Transverse colon (tissue), 4 donors: ENCODE results near the gene GSTM5. TPM values are rescaled to one million over a fixed set of nuclear protein-coding genes. Genes with fewer than 3 reads are reported as not detected.

Experiments
- DNase-seq: peaks from one replicate; pipeline ENCODE4 v3.0.0-alpha.2; 2019
- H3K27ac ChIP-seq, 4 donors: fragments of 200-600 bp; sonication (generic); 2 replicates each; pipeline ENCODE4 v1.5.1; 2016 to 2018; ENCODE audit warnings: inconsistent platforms in 4 of 4
- H3K27me3 ChIP-seq: fragments of 200-600 bp; sonication (generic); 2 replicates; pipeline ENCODE4 v1.5.1; 2017; ENCODE audit warnings: inconsistent platforms
- H3K36me3 ChIP-seq, 4 donors: fragments of 200-600 bp; sonication (generic); 2 replicates each; pipeline ENCODE4 v1.5.1; 2017 to 2019; ENCODE audit warnings: inconsistent platforms in 4 of 4
- H3K4me1 ChIP-seq, 4 donors: fragments of 200-600 bp; sonication (generic); 2 replicates each; pipeline ENCODE4 v1.5.1; 2017 to 2020; ENCODE audit warnings: inconsistent platforms in 4 of 4
- H3K4me3 ChIP-seq, 4 donors: fragments of 200-600 bp; sonication (generic); 1 replicate in 1 of 4; 2 replicates in 3 of 4; pipeline versions ENCODE4 v1.5.1 to v1.6.1; 2017 to 2019; ENCODE audit warnings: inconsistent platforms in 4 of 4
- H3K9me3 ChIP-seq, 2 donors: fragments of 200-600 bp; sonication (generic); 2 replicates each; pipeline ENCODE4 v1.5.1; 2017 to 2019; ENCODE audit warnings: inconsistent platforms in 2 of 2
- CTCF ChIP-seq, 5 experiments: fragments of 200-600 bp in 3 of 5; fragments of 450-650 bp in 2 of 5; sonication (generic) in 3 of 5; IDR thresholded peaks; 1 replicate in 2 of 5; 2 replicates in 3 of 5; pipeline ENCODE4 v1.5.1; 2016 to 2017; ENCODE audit warnings: antibody characterized with exemption in 5 of 5, inconsistent platforms in 3 of 5, mild to moderate bottlenecking in 2 of 5, moderate library complexity in 1 of 5
- EP300 ChIP-seq: sonication (generic); formaldehyde crosslinking; IDR thresholded peaks from one replicate; pipeline ENCODE4 v1.6.1; 2017; ENCODE audit warnings: antibody characterized with exemption, low read depth
- POLR2A ChIP-seq: fragments of 450-650 bp; IDR thresholded peaks from one replicate; pipeline ENCODE4 v1.6.1; 2016; ENCODE audit warnings: antibody characterized with exemption, mild to moderate bottlenecking, moderate library complexity
- POLR2AphosphoS5 ChIP-seq, 3 donors: sonication (generic); formaldehyde crosslinking; IDR thresholded peaks; one replicate each; pipeline ENCODE4 v1.6.1; 2016; ENCODE audit warnings: antibody characterized with exemption in 3 of 3
- WGBS, 2 donors: methylation state at CpG; one replicate each; pipeline ENCODE4 v1.1.5; 2018; ENCODE audit warnings: low coverage in 1 of 2; 5-methylcytosine and 5-hydroxymethylcytosine counted together
- in situ Hi-C, 4 donors: fragments of 200-750 bp; cut with MboI; loops; one replicate each; pipeline versions ENCODE4 v1.15.0 to v1.15.1; 2017; ENCODE audit warnings: low sequenced_read_pairs in 3 of 4, low pct_ligation_motif_present in 1 of 4, low pct_unique_long_range_greater_than_20kb in 1 of 4
- intact Hi-C: fragments of 100-400 bp; cut with DNase I; formaldehyde crosslinking; loops from one replicate; pipeline ENCODE4 v1.15.1; 2023; ENCODE audit warnings: low total_unique reads
- total RNA-seq, 4 donors: library from RNA; depleted of rRNA; stranded (reverse); fragments of >200 nt; gene quantifications; one replicate each; pipeline ENCODE4 v1.1.0, GENCODE V29; 2016

Gene GSTM5
- total RNA-seq, 4 donors from 2014 or later, result 1.2 to 1.4 TPM; not detected in 2

GRCh38 chr1:109721042-109721441, 9.0 kb downstream of the GSTM5 start:
- no peak overlapping the region for H3K27ac ChIP-seq

GRCh38 chr1:109721971-109722370, 9.9 kb downstream of the GSTM5 start:
- no peaks in the 10 kb centered on the region for H3K27me3 ChIP-seq
- no peak for DNase-seq
- no peak overlapping the region for H3K4me3 ChIP-seq
- no peaks in the 10 kb centered on the region for H3K9me3 ChIP-seq
- no peaks in the 10 kb centered on the region for H3K36me3 ChIP-seq
- in situ Hi-C loops (loop anchor here in 1 of 4 donors (5.0 kb wide), 1 partner anchor 50 kb away; no protein-coding TSS in a partner anchor), intact Hi-C loops (no loop called here)
- TF ChIP-seq EP300, result no peak
- no peak for TF ChIP-seq CTCF (IDR thresholded peaks at IDR 0.05)
- no peak for TF ChIP-seq POLR2A
- TF ChIP-seq POLR2AphosphoS5 (IDR thresholded peaks at IDR 0.05), result no peak
- WGBS, 2 donors, result 87% methylated on average over 1 of the region's 1 CpG; no CpG with 5 or more reads in 1 of the 2 donors
- H3K4me1 ChIP-seq, result peaks cover 0 to 4% (median under 1%) of the 10 kb centered on the region in 4 donors
- no peak overlapping the region for H3K27ac ChIP-seq

More at GRCh38 chr1:109721042-109721441, 9.0 kb downstream of the GSTM5 start:
- Histone ChIP-seq H3K36me3 (no peaks in the 10 kb centered on the region), H3K4me1 (peaks cover 0 to 4% (median under 1%) of the 10 kb centered on the region in 4 donors), H3K4me3 (no peak overlapping the region), H3K9me3 (no peaks in the 10 kb centered on the region), H3K27me3 (no peaks in the 10 kb centered on the region)
- intact Hi-C loops, result no loop called here
- DNase-seq, result no peak
- 90% methylated on average over 5 of the region's 5 CpGs; no CpG with 5 or more reads in 1 of the 2 donors for WGBS, 2 donors
- TF ChIP-seq CTCF (IDR thresholded peaks at IDR 0.05) (no peak), EP300 (no peak), POLR2AphosphoS5 (IDR thresholded peaks at IDR 0.05) (no peak)
- in situ Hi-C loops, result loop anchor here in 1 of 4 donors (5.0 kb wide), 1 partner anchor 49 kb away; no protein-coding TSS in a partner anchor

- intact Hi-C loops, result no loop called here
- Histone ChIP-seq H3K27ac (no peak overlapping the region), H3K27me3 (no peaks in the 10 kb centered on the region), H3K4me3 (no peak overlapping the region), H3K36me3 (no peaks in the 10 kb centered on the region), H3K4me1 (peaks cover 0 to 4% (median under 1%) of the 10 kb centered on the region in 4 donors), H3K9me3 (no peaks in the 10 kb centered on the region)
- DNase-seq, result no peak
- in situ Hi-C loops, result loop anchor here in 1 of 4 donors (5.0 kb wide), 1 partner anchor 51 kb away; no protein-coding TSS in a partner anchor
- 44 to 77% methylated on average over 4 to 7 of the region's 7 CpGs for WGBS, 2 donors
- TF ChIP-seq POLR2AphosphoS5 (IDR thresholded peaks at IDR 0.05) (no peak), EP300 (no peak), POLR2A (no peak), CTCF (IDR thresholded peaks at IDR 0.05) (no peak)
Measured at GRCh38 chr1:109722908-109723691, 11.0 kb downstream of the GSTM5 start.

- Histone ChIP-seq H3K4me1 (peaks cover 0 to 4% (median under 1%) of the 10 kb centered on the region in 4 donors), H3K27ac (no peak overlapping the region), H3K27me3 (no peaks in the 10 kb centered on the region), H3K9me3 (no peaks in the 10 kb centered on the region), H3K4me3 (no peak overlapping the region), H3K36me3 (no peaks in the 10 kb centered on the region)
- intact Hi-C loops (no loop called here), in situ Hi-C loops (loop anchor here in 1 of 4 donors (5.0 kb wide), 1 partner anchor 53 kb away; no protein-coding TSS in a partner anchor)
- 90% methylated on average over 5 of the region's 5 CpGs; no CpG with 5 or more reads in 1 of the 2 donors for WGBS, 2 donors
- DNase-seq, result no peak
- TF ChIP-seq POLR2A (no peak), CTCF (IDR thresholded peaks at IDR 0.05) (no peak), EP300 (no peak), POLR2AphosphoS5 (IDR thresholded peaks at IDR 0.05) (no peak)
Measured at GRCh38 chr1:109724933-109725332, 12.9 kb downstream of the GSTM5 start.
